Rectal smooth muscle tissue (tissue), 1 donor: ENCODE measurements around the gene AKNA.

Source experiments
- H3K27ac ChIP-seq: one replicate; pipeline ENCODE4 v1.7.0; 2013; ENCODE audit warnings: low read depth, low read length, inconsistent platforms
- H3K27me3 ChIP-seq: one replicate; pipeline ENCODE4 v1.7.0; 2013; ENCODE audit warnings: low read length; ENCODE audit not compliant: control insufficient read depth, insufficient read depth
- H3K36me3 ChIP-seq: one replicate; pipeline ENCODE4 v1.7.0; 2013; ENCODE audit warnings: low read length; ENCODE audit not compliant: control insufficient read depth, insufficient read depth
- H3K4me1 ChIP-seq: one replicate; pipeline ENCODE4 v1.7.0; 2013; ENCODE audit warnings: low read length; ENCODE audit not compliant: control insufficient read depth, insufficient read depth
- H3K4me3 ChIP-seq: one replicate; pipeline ENCODE4 v1.7.0; 2013; ENCODE audit warnings: low read length
- H3K9ac ChIP-seq: one replicate; pipeline ENCODE4 v1.7.0; 2013; ENCODE audit warnings: low read length

AKNA gene

GRCh38 chr9:114412048-114412683 is 24.4 kb upstream of the AKNA start:
- H3K27me3 ChIP-seq = no peaks in the 10 kb centered on the region
- no peak overlapping the region for H3K4me3 ChIP-seq
- no peak overlapping the region for H3K9ac ChIP-seq
- H3K27ac ChIP-seq = no peak overlapping the region
- no peaks in the 10 kb centered on the region for H3K36me3 ChIP-seq
- H3K4me1 ChIP-seq = peaks cover 10% of the 10 kb centered on the region

GRCh38 chr9:114411452-114411851 is 23.7 kb upstream of the AKNA start:
- Histone ChIP-seq H3K27me3 (no peaks in the 10 kb centered on the region), H3K27ac (no peak overlapping the region), H3K36me3 (no peaks in the 10 kb centered on the region), H3K4me3 (no peak overlapping the region), H3K4me1 (peaks cover 10% of the 10 kb centered on the region), H3K9ac (no peak overlapping the region)

- Histone ChIP-seq H3K4me1 (peaks cover 10% of the 10 kb centered on the region), H3K36me3 (no peaks in the 10 kb centered on the region), H3K4me3 (no peak overlapping the region), H3K27me3 (no peaks in the 10 kb centered on the region), H3K27ac (no peak overlapping the region), H3K9ac (no peak overlapping the region)
Measured at GRCh38 chr9:114410910-114411309, 23.1 kb upstream of the AKNA start.

- Histone ChIP-seq H3K4me1 (peaks cover 10% of the 10 kb centered on the region), H3K27ac (no peak overlapping the region), H3K4me3 (no peak overlapping the region), H3K27me3 (no peaks in the 10 kb centered on the region), H3K9ac (no peak overlapping the region), H3K36me3 (no peaks in the 10 kb centered on the region)
Measured at GRCh38 chr9:114409842-114410241, 22.1 kb upstream of the AKNA start.

GRCh38 chr9:114409103-114409780 is 21.5 kb upstream of the AKNA start:
- Histone ChIP-seq H3K27me3 (no peaks in the 10 kb centered on the region), H3K4me3 (no peak overlapping the region), H3K9ac (no peak overlapping the region), H3K27ac (no peak overlapping the region), H3K36me3 (no peaks in the 10 kb centered on the region), H3K4me1 (peaks cover 6% of the 10 kb centered on the region)

GRCh38 chr9:114408645-114409044 is 20.9 kb upstream of the AKNA start:
- Histone ChIP-seq H3K27me3 (no peaks in the 10 kb centered on the region), H3K27ac (no peak overlapping the region), H3K9ac (no peak overlapping the region), H3K4me1 (peaks cover 1% of the 10 kb centered on the region), H3K4me3 (no peak overlapping the region), H3K36me3 (no peaks in the 10 kb centered on the region)

GRCh38 chr9:114407889-114408288 is 20.1 kb upstream of the AKNA start:
- Histone ChIP-seq H3K27ac (no peak overlapping the region), H3K4me3 (no peak overlapping the region), H3K4me1 (no peaks in the 10 kb centered on the region), H3K9ac (no peak overlapping the region), H3K36me3 (no peaks in the 10 kb centered on the region), H3K27me3 (no peaks in the 10 kb centered on the region)

GRCh38 chr9:114406441-114406840 is 18.7 kb upstream of the AKNA start:
- H3K36me3 ChIP-seq = no peaks in the 10 kb centered on the region
- H3K9ac ChIP-seq = no peak overlapping the region
- no peak overlapping the region for H3K27ac ChIP-seq
- H3K4me3 ChIP-seq = no peak overlapping the region
- H3K4me1 ChIP-seq = no peaks in the 10 kb centered on the region
- no peaks in the 10 kb centered on the region for H3K27me3 ChIP-seq

GRCh38 chr9:114405294-114406034 is 17.7 kb upstream of the AKNA start:
- Histone ChIP-seq H3K4me1 (no peaks in the 10 kb centered on the region), H3K27ac (no peak overlapping the region), H3K9ac (no peak overlapping the region), H3K27me3 (no peaks in the 10 kb centered on the region), H3K36me3 (no peaks in the 10 kb centered on the region), H3K4me3 (no peak overlapping the region)

GRCh38 chr9:114404531-114404930 is 16.7 kb upstream of the AKNA start:
- Histone ChIP-seq H3K36me3 (no peaks in the 10 kb centered on the region), H3K4me1 (no peaks in the 10 kb centered on the region), H3K9ac (no peak overlapping the region), H3K27me3 (no peaks in the 10 kb centered on the region), H3K27ac (no peak overlapping the region), H3K4me3 (no peak overlapping the region)

- no peaks in the 10 kb centered on the region for H3K4me1 ChIP-seq
- H3K9ac ChIP-seq = no peak overlapping the region
- no peaks in the 10 kb centered on the region for H3K27me3 ChIP-seq
- no peaks in the 10 kb centered on the region for H3K36me3 ChIP-seq
- no peak overlapping the region for H3K4me3 ChIP-seq
- H3K27ac ChIP-seq = no peak overlapping the region
Measured at GRCh38 chr9:114403153-114403756, 15.5 kb upstream of the AKNA start.

GRCh38 chr9:114401344-114401743 is 13.6 kb upstream of the AKNA start:
- no peaks in the 10 kb centered on the region for H3K27me3 ChIP-seq
- H3K36me3 ChIP-seq = no peaks in the 10 kb centered on the region
- H3K4me3 ChIP-seq = no peak overlapping the region
- no peak overlapping the region for H3K27ac ChIP-seq
- H3K9ac ChIP-seq = no peak overlapping the region
- no peaks in the 10 kb centered on the region for H3K4me1 ChIP-seq
